T-cell (primary cell): ENCODE results near the gene KIZ. TPM values are rescaled to one million over a fixed set of nuclear protein-coding genes. Genes with fewer than 3 reads are reported as not detected.

ENCODE experiments used
- ATAC-seq, 4 experiments: fragments of 200-7000 bp in 3 of 4; fragments of 150-1000 bp in 1 of 4; cut with Tn5 transposase; replicated peaks in 1 of 4; 1 replicate in 3 of 4; 2 replicates in 1 of 4; pipeline ENCODE4 v1.10.0; 2021; ENCODE audit warnings: moderate library complexity in 3 of 4, mild to moderate bottlenecking in 2 of 4, moderate number of reproducible peaks in 1 of 4
- CTCF ChIA-PET, 2 donors: fragments of 300-600 bp; sonication (Branson Sonifier 250); formaldehyde crosslinking; loops; one replicate each; lab custom pipeline; 2022; ENCODE audit warnings: antibody characterized with exemption in 2 of 2; lab: Charles Lee
- POLR2A ChIA-PET, 2 donors: fragments of 300-600 bp; sonication (Branson Sonifier 250); formaldehyde crosslinking; loops; one replicate each; lab custom pipeline; 2022; ENCODE audit warnings: antibody characterized with exemption in 2 of 2; lab: Charles Lee
- DNase-seq, 35 experiments: peaks; one replicate each; pipeline versions ENCODE4 v3.0.0 to v3.0.0-alpha.2; 2013 to 2023
- H3K27ac ChIP-seq: one replicate; pipeline ENCODE4 v1.5.1; 2013; ENCODE audit warnings: low read length
- H3K27me3 ChIP-seq, 2 experiments: replicated peaks in 1 of 2; 1 replicate in 1 of 2; 2 replicates in 1 of 2; pipeline versions ENCODE4 v1.6.1 to v1.7.0; 2013; ENCODE audit warnings: low read length in 1 of 2, mixed read lengths in 1 of 2; ENCODE audit not compliant: control insufficient read depth in 2 of 2, insufficient read depth in 2 of 2; ENCODE audit errors: extremely low read depth in 1 of 2
- H3K36me3 ChIP-seq, 2 donors: 1 replicate in 1 of 2; 2 replicates in 1 of 2; pipeline versions ENCODE4 v1.6.1 to v1.7.0; 2013; ENCODE audit warnings: low read length in 1 of 2; ENCODE audit not compliant: control insufficient read depth in 2 of 2, insufficient read depth in 1 of 2; ENCODE audit errors: extremely low read depth in 1 of 2
- H3K4me1 ChIP-seq, 2 experiments: 1 replicate in 1 of 2; 2 replicates in 1 of 2; pipeline versions ENCODE4 v1.6.1 to v1.7.0; 2013; ENCODE audit warnings: low read length in 2 of 2, mixed read lengths in 1 of 2; ENCODE audit not compliant: insufficient read depth in 2 of 2, control insufficient read depth in 1 of 2; ENCODE audit errors: extremely low read depth in 1 of 2
- H3K4me3 ChIP-seq, 2 donors: 1 replicate in 1 of 2; 2 replicates in 1 of 2; pipeline versions ENCODE4 v1.5.1 to v1.7.0; 2013; ENCODE audit warnings: mild to moderate bottlenecking in 2 of 2, low read length in 1 of 2, moderate library complexity in 1 of 2; ENCODE audit not compliant: control insufficient read depth in 1 of 2; ENCODE audit errors: extremely low read depth in 1 of 2
- H3K9me3 ChIP-seq: 2 replicates; pipeline ENCODE4 v1.7.0; 2013
- H3K27ac Mint-ChIP-seq, 2 donors: one replicate each; pipeline ENCODE4 v1.8.0; 2020 to 2021; ENCODE audit warnings: mild to moderate bottlenecking in 2 of 2, mixed read lengths in 2 of 2
- H3K27me3 Mint-ChIP-seq, 2 donors: one replicate each; pipeline ENCODE4 v1.8.0; 2021 to 2022; ENCODE audit warnings: mixed read lengths in 2 of 2
- H3K36me3 Mint-ChIP-seq: one replicate; pipeline ENCODE4 v1.8.0; 2021; ENCODE audit warnings: mixed read lengths
- H3K4me1 Mint-ChIP-seq, 3 donors: one replicate each; pipeline ENCODE4 v1.8.0; 2020 to 2022; ENCODE audit warnings: mixed read lengths in 3 of 3, mild to moderate bottlenecking in 1 of 3
- H3K4me3 Mint-ChIP-seq, 3 donors: one replicate each; pipeline ENCODE4 v1.8.0; 2020 to 2022; ENCODE audit warnings: mild to moderate bottlenecking in 3 of 3, mixed read lengths in 3 of 3, moderate library complexity in 3 of 3
- H3K9me3 Mint-ChIP-seq, 3 donors: one replicate each; pipeline ENCODE4 v1.8.0; 2020 to 2022; ENCODE audit warnings: mixed read lengths in 3 of 3
- WGBS: methylation state at CpG from one replicate; pipeline ENCODE4 v1.1.5; 2013; ENCODE audit warnings: missing lambda C conversion rate; ENCODE audit not compliant: insufficient coverage; 5-methylcytosine and 5-hydroxymethylcytosine counted together
- total RNA-seq, 35 experiments: library from RNA in 6 of 35; stranded (reverse) in 6 of 35; fragments of 120-200 nt in 1 of 35; gene quantifications; one replicate each; pipeline versions ENCODE4 v1.2.1 to v1.2.4 and lab custom pipeline; 2013 to 2026

The KIZ gene
- total RNA-seq, 5 donors from 2014 or later (not counting 1 experiment from before 2014, with no cell fraction given): 30.1 to 44.0 (median 41.2) TPM

DNA sequence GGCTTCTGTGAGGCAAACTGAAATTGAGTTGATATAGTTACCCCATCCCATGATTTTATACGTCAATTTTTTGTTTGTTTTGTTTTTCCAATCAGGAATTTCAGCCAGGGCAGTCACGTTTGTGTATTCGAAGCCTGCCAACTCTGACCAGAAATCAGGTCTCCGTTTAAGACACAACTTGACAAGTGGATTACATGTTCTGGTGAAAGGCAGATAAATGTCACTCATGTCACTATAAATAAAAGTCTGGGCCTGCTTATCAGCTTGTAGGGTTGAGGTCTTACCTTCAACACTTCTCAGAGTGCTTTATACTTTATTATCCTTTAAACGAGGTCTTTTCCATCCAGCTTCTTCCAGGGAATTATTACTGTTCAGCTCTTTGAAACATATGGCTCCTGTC is 168.9 kb downstream of the KIZ start:
- no peaks in the 10 kb centered on the region for H3K4me1 Mint-ChIP-seq
- H3K36me3 ChIP-seq: no peaks in the 10 kb centered on the region

More for the DNA sequence above, 168.9 kb downstream of the KIZ start:
- Mint-ChIP-seq H3K27ac (no peak overlapping the region), H3K27me3 (peaks cover 16 to 29% of the 10 kb centered on the region in 2 donors), H3K9me3 (no peaks in the 10 kb centered on the region), H3K36me3 (no peaks in the 10 kb centered on the region), H3K4me3 (no peak overlapping the region)
- H3K27me3 ChIP-seq: peaks cover 0 to 5% of the 10 kb centered on the region in 2 experiments
- POLR2A ChIA-PET: no interaction called here
- no peaks in the 10 kb centered on the region for H3K4me1 ChIP-seq
- 76% methylated on average over 4 of the region's 5 CpGs for WGBS
- no peak for DNase-seq
- H3K4me3 ChIP-seq: no peak overlapping the region
- CTCF ChIA-PET: interaction anchor here in 1 of 2 donors (0.7 kb wide), 1 partner anchor 472 kb away, joined by 4 read pairs; no protein-coding TSS in a partner anchor
- no peak overlapping the region for H3K27ac ChIP-seq
- H3K9me3 ChIP-seq: no peaks in the 10 kb centered on the region
- no peak for ATAC-seq

Other genes starting within 250 kb of the KIZ start
- not detected for gene LINC00237, start 19.7 kb upstream of the KIZ start, total RNA-seq
- 10 to 100 TPM; 46.3 to 62.0 (median 49.7) TPM for gene XRN2, start 177.2 kb downstream of the KIZ start, total RNA-seq